RWPE1 (cell line): ENCODE measurements around the gene RENBP.

Source experiments
- CTCF ChIA-PET: fragments of 350-600 bp; sonication (Branson Sonifier 250); formaldehyde crosslinking; extraction: SDS; loops from one replicate; lab custom pipeline; 2021; lab: Yijun Ruan, JAX
- POLR2A ChIA-PET: fragments of 400-600 bp; formaldehyde crosslinking; extraction: SDS; loops from one replicate; lab custom pipeline; 2020; ENCODE audit warnings: antibody characterized with exemption; ENCODE audit not compliant: low non-redundant PET; lab: Yijun Ruan, JAX
- DNase-seq: peaks from one replicate; pipeline ENCODE4 v3.0.0; 2012; ENCODE audit warnings: low spot score
- H3K27ac ChIP-seq: fragments of 450-650 bp; 2 replicates; pipeline ENCODE4 v1.5.1; 2017
- TF ChIP-seq, protein P1 (sequence below): fragments of 450-650 bp; conservative IDR thresholded peaks from 2 replicates; pipeline ENCODE4 v1.5.1; 2017; ENCODE audit warnings: low read depth, mild to moderate bottlenecking

RENBP gene

DNA sequence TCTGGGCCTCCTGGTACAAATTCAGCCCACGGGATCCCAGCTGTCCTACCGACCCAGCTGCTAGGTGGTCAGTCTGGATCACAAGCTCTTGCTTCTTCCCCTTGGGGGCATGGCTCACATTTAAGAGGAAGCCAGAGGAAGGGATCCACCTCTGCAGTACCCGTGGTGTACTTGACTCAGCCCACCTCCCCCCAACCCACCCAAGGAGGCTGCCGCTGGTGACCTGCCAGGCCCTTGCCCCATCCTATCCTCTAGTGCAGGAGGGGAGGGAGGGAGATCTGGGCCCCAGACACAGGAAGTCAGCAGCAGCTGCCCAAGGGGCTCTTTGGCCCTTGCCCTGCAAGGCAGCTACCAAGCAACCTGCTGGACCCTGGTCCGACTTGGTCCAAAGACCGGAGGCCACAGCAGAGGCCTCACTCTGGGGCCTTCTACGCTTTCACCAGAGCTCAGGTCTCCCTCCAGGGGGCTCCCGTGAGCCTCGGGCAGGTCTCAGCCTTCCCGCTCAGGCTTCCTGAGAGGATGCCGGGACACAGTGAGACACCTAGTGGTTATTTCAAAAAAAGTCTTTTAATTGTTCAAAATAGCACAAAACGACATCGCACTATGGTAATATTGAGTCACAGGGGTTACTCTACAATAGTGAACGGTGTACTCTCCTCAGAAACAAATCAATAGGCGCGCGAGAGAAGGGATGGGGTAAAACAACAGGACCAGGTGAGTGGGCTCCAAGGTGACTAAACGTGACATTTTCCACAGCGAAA, 2.7 kb upstream of the RENBP start:
- ChIA-PET CTCF (interaction anchor here (0.5 to 1.2 kb wide), 8 partner anchors 20 to 277 kb away, joined by 3 to 4 read pairs (median 3); partner anchors contain the start of gene PLXNB3), POLR2A (interaction anchor here (1.0 kb wide), 1 partner anchor 12 kb away, joined by 3 read pairs; no protein-coding TSS in a partner anchor)
- TF ChIP-seq, protein P1, sequence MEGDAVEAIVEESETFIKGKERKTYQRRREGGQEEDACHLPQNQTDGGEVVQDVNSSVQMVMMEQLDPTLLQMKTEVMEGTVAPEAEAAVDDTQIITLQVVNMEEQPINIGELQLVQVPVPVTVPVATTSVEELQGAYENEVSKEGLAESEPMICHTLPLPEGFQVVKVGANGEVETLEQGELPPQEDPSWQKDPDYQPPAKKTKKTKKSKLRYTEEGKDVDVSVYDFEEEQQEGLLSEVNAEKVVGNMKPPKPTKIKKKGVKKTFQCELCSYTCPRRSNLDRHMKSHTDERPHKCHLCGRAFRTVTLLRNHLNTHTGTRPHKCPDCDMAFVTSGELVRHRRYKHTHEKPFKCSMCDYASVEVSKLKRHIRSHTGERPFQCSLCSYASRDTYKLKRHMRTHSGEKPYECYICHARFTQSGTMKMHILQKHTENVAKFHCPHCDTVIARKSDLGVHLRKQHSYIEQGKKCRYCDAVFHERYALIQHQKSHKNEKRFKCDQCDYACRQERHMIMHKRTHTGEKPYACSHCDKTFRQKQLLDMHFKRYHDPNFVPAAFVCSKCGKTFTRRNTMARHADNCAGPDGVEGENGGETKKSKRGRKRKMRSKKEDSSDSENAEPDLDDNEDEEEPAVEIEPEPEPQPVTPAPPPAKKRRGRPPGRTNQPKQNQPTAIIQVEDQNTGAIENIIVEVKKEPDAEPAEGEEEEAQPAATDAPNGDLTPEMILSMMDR: peak; percentile 74
- peak overlapping the region; percentile 50 for H3K27ac ChIP-seq
- DNase-seq: peak; percentile 52

DNA sequence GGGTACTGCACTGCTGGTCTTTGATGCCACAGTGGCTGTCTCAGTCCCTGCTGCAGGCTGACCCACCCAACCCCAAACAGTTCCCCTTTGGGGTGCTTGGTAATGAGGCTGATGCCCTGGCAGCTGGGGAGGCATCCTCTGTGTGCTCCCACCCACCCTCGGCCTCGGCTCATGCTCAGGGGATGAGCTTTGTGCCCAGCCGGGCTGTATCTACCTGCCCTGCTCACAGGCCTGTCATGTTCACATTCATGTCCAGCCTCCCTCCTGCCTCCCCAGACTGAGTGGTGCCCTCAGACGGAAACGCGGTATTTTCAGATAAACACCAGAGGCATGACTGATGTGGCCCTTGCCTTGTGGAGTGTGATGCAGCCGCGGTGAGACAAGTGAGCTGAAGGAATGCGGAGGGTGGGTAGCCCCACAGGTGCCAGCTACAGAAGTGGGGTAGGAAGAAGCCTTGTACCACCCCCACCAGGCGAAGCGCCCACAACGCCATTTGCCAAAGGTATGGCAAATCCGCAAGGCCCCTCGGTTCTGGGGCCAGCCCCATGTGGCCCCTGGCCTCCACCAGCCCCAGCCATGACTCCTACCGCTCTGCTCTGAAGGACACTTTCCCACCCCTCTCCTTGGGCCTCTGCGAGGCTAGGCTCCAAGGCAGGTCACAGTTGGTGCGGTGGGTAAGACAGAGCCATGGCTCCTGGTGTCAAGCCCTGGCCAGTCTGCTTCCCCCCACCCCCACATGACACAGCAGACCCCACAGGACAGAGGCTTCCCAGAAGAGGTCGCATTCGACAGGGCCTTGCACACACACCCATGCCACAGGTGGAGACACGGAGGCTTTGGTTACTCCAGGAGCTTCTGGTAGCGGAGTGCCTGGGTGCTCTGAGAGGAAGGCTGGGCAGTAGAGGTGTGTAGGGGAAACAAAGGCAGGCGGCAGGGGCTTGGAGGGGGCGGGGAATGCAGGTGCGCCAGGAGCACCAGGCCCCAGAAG, 1.8 kb upstream of the RENBP start:
- peak overlapping the region; percentile 50 for H3K27ac ChIP-seq
- DNase-seq: no peak
- CTCF ChIA-PET: interaction anchor here (0.6 to 1.2 kb wide), 5 partner anchors 22 to 276 kb away, joined by 3 to 4 read pairs (median 3); partner anchors contain the start of gene PLXNB3
- POLR2A ChIA-PET: interaction anchor here (0.7 kb wide), 1 partner anchor 21 kb away, joined by 8 read pairs; no protein-coding TSS in a partner anchor
- TF ChIP-seq, protein P1: no peak

DNA sequence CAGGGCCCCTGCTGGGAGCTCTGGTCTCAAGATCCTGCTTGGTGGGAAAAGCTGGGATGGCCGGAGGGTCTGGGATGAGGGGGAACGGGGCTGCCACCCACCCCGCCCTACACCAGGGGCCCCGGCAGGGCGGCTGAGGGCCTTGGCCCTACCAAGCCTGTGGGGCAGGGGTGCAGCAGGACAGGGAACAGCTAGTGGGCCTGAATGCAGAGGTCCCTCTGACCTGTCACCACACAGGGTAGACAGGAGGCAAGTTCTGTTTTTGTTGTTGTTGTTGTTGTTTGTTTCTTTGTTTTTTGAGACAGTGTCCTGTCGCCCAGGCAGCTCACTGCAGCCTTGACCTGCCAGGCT, 332 bp upstream of the RENBP start:
- DNase-seq: no peak
- TF ChIP-seq, protein P1: no peak
- POLR2A ChIA-PET: no interaction called here
- CTCF ChIA-PET: interaction anchor here (0.6 kb wide), 1 partner anchor 19 kb away, joined by 3 read pairs; the partner anchor contains the start of gene ARHGAP4
- no peak overlapping the region for H3K27ac ChIP-seq

DNA sequence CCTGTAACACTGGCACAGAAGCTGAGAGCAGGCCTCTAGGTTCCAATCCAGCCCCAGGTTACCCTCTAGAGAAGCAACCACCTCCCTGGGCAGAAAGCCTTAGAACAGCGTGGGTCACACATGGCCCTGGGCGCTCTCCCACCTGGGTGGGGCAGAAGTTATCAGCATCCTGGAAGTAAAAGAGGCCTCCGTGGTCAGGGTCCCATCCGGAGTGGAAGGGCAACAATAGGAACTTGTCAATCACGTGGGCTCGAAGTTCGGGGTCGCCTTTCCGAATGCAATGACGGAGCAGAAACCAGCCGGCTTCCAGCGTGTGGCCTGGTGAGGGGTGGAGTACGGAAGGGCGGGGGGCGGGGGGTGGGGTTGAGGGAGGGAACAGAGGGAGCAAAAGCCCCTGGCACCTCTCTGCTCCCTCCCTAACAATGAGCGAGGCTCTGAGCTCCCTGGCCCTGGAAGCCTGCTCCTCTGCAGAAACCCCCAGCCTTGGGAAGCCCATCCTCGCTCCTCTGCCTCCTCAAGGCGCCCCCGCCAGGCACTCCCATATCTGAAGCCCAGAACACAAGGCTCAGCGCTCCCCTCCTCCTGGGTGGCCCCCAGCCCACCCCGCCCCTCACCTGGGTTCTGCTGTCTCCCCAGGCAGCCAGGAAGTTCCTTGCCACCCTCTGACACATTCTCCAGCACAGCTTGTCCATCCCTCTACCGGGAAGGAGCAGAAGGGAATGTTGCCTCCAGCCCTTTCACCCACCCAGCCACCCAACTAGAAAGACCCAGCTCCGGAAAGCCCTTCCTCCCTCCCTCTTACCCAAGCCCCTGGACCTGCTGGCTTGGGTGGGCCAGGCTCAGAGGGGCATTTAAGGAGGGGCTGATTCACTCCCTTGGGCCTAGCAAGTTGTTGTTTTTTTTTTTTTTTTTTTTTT, 2.8 kb downstream of the RENBP start:
- ChIA-PET POLR2A (no interaction called here), CTCF (no interaction called here)
- TF ChIP-seq, protein P1: no peak
- no peak overlapping the region for H3K27ac ChIP-seq
- DNase-seq: no peak

DNA sequence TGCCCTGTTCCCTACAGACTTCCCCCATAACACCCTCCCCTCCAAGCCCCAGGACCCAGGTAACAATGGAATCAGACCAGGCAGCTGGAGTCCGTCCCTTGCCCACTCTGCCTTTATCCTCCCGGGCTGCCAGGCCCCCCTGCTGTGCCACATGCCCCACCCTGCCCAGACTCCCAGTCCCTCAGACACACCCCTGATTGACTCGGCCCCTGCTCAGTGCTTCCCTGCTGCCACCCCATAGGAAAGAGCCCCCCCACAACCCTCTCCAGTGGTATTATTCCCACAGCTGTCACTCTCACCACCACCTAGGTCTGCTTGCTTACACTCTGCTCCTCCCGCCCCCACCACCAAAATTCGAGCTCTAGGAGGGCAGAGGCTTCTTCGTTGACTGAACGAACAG, 4.9 kb downstream of the RENBP start:
- POLR2A ChIA-PET: no interaction called here
- CTCF ChIA-PET: interaction anchor here (1.1 kb wide), 1 partner anchor 56 kb away, joined by 4 read pairs; no protein-coding TSS in a partner anchor
- TF ChIP-seq, protein P1: no peak

More for the DNA sequence above, 4.9 kb downstream of the RENBP start:
- H3K27ac ChIP-seq: no peak overlapping the region
- no peak for DNase-seq
